CD4-positive, alpha-beta memory T cell (primary cell): ENCODE results near the gene KIAA1614. TPM values are rescaled to one million over a fixed set of nuclear protein-coding genes. Genes with fewer than 3 reads are reported as not detected.

Experiments
- CTCF ChIA-PET: fragments of 350-600 bp; sonication (Branson Sonifier 250); formaldehyde crosslinking; loops from one replicate; lab custom pipeline; 2021; ENCODE audit warnings: inconsistent platforms; ENCODE audit not compliant: partially characterized antibody; lab: Charles Lee
- POLR2A ChIA-PET: fragments of 350-600 bp; sonication (Branson Sonifier 250); formaldehyde crosslinking; loops from one replicate; lab custom pipeline; 2021; ENCODE audit not compliant: partially characterized antibody; lab: Charles Lee
- DNase-seq, 5 donors: peaks; one replicate each; pipeline versions ENCODE4 v3.0.0 to v3.0.0-alpha.2; 2020 to 2022; ENCODE audit warnings: mixed read lengths in 1 of 5
- H3K27ac ChIP-seq: one replicate; pipeline ENCODE4 v1.7.0; 2013; ENCODE audit warnings: low read depth, low read length
- H3K27me3 ChIP-seq: 2 replicates; pipeline ENCODE4 v1.7.0; 2013; ENCODE audit warnings: mild to moderate bottlenecking, low read length, moderate library complexity; ENCODE audit not compliant: insufficient read depth
- H3K36me3 ChIP-seq: 2 replicates; pipeline ENCODE4 v1.7.0; 2013; ENCODE audit warnings: mild to moderate bottlenecking, low read length, moderate library complexity; ENCODE audit not compliant: insufficient read depth
- H3K4me1 ChIP-seq: 2 replicates; pipeline ENCODE4 v1.7.0; 2013; ENCODE audit warnings: mild to moderate bottlenecking, low read length, moderate library complexity; ENCODE audit not compliant: insufficient read depth
- H3K4me3 ChIP-seq, 2 donors: one replicate each; pipeline ENCODE4 v1.7.0; 2013; ENCODE audit warnings: low read length in 2 of 2, mild to moderate bottlenecking in 1 of 2
- H3K9me3 ChIP-seq, 2 donors: one replicate each; pipeline ENCODE4 v1.7.0; 2013; ENCODE audit warnings: low read length in 2 of 2, control low read depth in 1 of 2; ENCODE audit not compliant: control insufficient read depth in 1 of 2
- H3K27ac Mint-ChIP-seq, 7 donors: one replicate each; pipeline ENCODE4 v1.8.0; 2020 to 2021; ENCODE audit warnings: mixed read lengths in 7 of 7, mild to moderate bottlenecking in 6 of 7, inconsistent platforms in 3 of 7, moderate library complexity in 3 of 7
- H3K27me3 Mint-ChIP-seq, 2 donors: one replicate each; pipeline ENCODE4 v1.8.0; 2020 to 2021; ENCODE audit warnings: mixed read lengths in 2 of 2
- H3K36me3 Mint-ChIP-seq, 2 donors: one replicate each; pipeline ENCODE4 v1.8.0; 2020 to 2021; ENCODE audit warnings: mixed read lengths in 2 of 2, inconsistent platforms in 1 of 2, mild to moderate bottlenecking in 1 of 2
- H3K4me1 Mint-ChIP-seq, 4 donors: one replicate each; pipeline ENCODE4 v1.8.0; 2020 to 2021; ENCODE audit warnings: mixed read lengths in 4 of 4, mild to moderate bottlenecking in 1 of 4
- H3K4me3 Mint-ChIP-seq, 8 donors: one replicate each; pipeline ENCODE4 v1.8.0; 2020 to 2021; ENCODE audit warnings: mixed read lengths in 8 of 8, mild to moderate bottlenecking in 7 of 8, moderate library complexity in 6 of 8, inconsistent platforms in 3 of 8
- H3K9me3 Mint-ChIP-seq, 8 donors: one replicate each; pipeline ENCODE4 v1.8.0; 2020 to 2021; ENCODE audit warnings: mixed read lengths in 8 of 8, mild to moderate bottlenecking in 5 of 8, inconsistent platforms in 3 of 8, moderate library complexity in 1 of 8
- intact Hi-C: fragments of 100-400 bp; cut with micrococcal nuclease; formaldehyde crosslinking; loops from one replicate; pipeline ENCODE4 v1.15.1; 2023
- polyA plus RNA-seq, 2 donors: library from polyadenylated mRNA; unstranded; fragments of 300-500 nt; fragmentation: Illumina TruSeq; gene quantifications; one replicate each; pipeline ENCODE4 v1.2.3, GENCODE V29; 2021
- total RNA-seq, 2 experiments: library from RNA; stranded (reverse); gene quantifications; one replicate each; pipeline ENCODE4 v1.2.3, GENCODE V29; 2021

KIAA1614 gene
- total and polyA plus RNA-seq, 4 experiments from 2014 or later: 0.12 to 0.61 TPM; not detected in 2

DNA sequence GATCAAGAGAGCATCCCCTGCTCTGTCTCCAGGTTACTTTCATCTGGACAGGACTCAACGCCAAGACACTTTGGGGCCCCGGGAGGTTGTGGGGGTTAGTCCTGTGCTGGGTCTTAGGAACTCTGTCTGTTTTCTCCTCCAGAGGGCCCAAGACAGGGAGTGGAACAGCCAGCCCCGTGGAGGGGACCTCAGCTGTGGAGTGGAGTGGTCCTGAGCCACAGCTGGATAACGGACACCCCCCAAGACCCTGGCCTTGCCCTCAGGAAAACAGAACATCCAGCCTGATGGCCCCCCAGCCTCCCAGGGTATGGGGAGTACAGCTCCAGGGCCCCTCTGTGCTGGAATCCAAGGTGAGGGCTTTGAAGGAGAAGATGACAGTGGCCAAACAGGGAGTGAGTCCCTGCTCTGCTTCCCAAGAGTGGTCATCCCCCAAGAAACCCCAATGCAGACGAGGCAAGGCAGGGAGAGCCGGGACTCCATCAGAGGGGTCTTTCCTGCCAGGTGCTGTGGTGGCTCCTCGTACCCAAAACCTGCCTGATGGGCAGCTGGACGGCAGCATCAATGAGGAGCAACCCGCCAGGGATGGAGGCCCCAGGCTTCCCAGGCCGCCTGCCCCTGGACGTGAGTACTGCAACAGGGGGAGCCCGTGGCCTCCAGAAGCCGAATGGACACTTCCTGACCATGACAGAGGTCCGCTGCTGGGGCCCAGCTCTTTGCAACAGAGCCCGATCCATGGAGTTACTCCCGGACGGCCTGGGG, 3.5 kb downstream of the KIAA1614 start:
- Mint-ChIP-seq H3K36me3 (no peaks in the 10 kb centered on the region), H3K27ac (no peak overlapping the region), H3K4me3 (no peak overlapping the region), H3K4me1 (peaks cover 0 to 16% (median 7%) of the 10 kb centered on the region in 4 donors), H3K9me3 (no peaks in the 10 kb centered on the region), H3K27me3 (peaks cover 18 to 19% of the 10 kb centered on the region in 2 donors)
- Histone ChIP-seq H3K9me3 (no peaks in the 10 kb centered on the region), H3K4me1 (no peaks in the 10 kb centered on the region), H3K4me3 (no peak overlapping the region), H3K27me3 (no peaks in the 10 kb centered on the region), H3K27ac (no peak overlapping the region), H3K36me3 (no peaks in the 10 kb centered on the region)
- CTCF ChIA-PET: no interaction called here
- intact Hi-C loops: no loop called here
- POLR2A ChIA-PET: no interaction called here
- no peak for DNase-seq

DNA sequence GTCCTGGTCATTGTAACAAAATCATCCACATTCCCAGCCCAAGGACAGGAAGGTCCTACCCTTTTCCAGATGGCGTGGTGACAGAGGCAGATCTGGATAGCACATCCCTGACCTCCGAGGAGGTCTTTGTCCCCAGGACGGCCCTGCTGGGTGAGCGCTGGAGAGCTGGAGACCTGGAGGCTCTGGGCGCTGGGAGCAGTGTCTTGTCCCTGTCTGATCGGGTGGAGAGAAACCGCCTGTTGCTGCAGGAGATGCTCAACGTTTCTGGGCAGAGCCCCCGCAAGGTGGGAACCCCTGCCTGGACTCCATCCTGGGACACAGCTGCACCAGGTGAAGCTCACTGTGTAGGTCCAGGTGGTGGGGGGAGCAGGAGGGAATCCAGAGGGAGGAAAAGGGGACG, 4.1 kb downstream of the KIAA1614 start:
- no peaks in the 10 kb centered on the region for H3K9me3 Mint-ChIP-seq
- Histone ChIP-seq H3K27ac (no peak overlapping the region), H3K36me3 (no peaks in the 10 kb centered on the region), H3K4me3 (no peak overlapping the region), H3K4me1 (no peaks in the 10 kb centered on the region), H3K27me3 (no peaks in the 10 kb centered on the region), H3K9me3 (no peaks in the 10 kb centered on the region)
- intact Hi-C loops: no loop called here
- no peak for DNase-seq
- H3K36me3 Mint-ChIP-seq: no peaks in the 10 kb centered on the region
- CTCF ChIA-PET: no interaction called here
- H3K4me1 Mint-ChIP-seq: peaks cover 0 to 12% (median 4%) of the 10 kb centered on the region in 4 donors
- H3K27ac Mint-ChIP-seq: no peak overlapping the region
- POLR2A ChIA-PET: no interaction called here
- peaks cover 12 to 16% of the 10 kb centered on the region in 2 donors for H3K27me3 Mint-ChIP-seq
- no peak overlapping the region for H3K4me3 Mint-ChIP-seq

DNA sequence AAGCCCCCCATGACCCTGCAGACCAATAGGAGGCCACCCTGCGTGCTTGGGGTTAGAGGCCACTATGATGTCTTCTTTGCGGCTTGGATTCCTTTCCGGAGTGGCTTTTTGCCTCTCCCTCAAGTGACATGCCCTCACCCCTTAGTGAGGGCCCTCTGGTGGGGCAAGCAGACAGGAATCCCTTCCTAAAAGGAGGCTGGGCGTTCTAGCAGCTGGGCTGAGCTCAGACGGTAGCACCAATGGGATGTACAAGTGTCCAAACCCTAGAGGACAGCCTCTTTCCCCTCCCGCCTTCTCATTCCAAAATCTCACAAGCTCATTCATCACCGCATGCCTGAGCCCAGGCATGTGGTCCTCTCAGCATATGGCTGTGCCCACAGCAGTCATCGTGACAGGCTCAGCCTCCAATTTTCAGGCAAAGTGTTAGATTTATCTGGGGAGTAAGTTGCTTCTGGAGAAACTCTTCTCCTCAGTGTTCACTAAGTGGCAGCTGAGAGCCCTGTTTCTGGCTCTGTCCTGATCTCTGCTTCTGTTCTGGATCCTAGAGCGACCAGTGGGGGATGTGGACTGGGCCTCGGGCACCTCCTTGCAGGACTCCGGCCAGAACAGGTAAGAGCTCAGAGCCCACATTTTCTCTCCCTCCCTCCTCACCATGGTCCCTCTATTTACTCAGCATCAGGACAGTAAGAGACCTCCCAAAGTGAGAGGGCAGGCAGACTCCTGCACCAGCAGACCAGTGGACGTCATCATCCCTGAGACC, 4.8 kb downstream of the KIAA1614 start:
- DNase-seq: no peak
- Histone ChIP-seq H3K27ac (no peak overlapping the region), H3K9me3 (no peaks in the 10 kb centered on the region), H3K36me3 (no peaks in the 10 kb centered on the region), H3K27me3 (no peaks in the 10 kb centered on the region), H3K4me3 (no peak overlapping the region), H3K4me1 (no peaks in the 10 kb centered on the region)
- H3K9me3 Mint-ChIP-seq: no peaks in the 10 kb centered on the region
- ChIA-PET POLR2A (no interaction called here), CTCF (no interaction called here)
- no peak overlapping the region for H3K27ac Mint-ChIP-seq
- peaks cover 11 to 13% of the 10 kb centered on the region in 2 donors for H3K27me3 Mint-ChIP-seq
- intact Hi-C loops: no loop called here
- H3K4me3 Mint-ChIP-seq: no peak overlapping the region
- no peaks in the 10 kb centered on the region for H3K36me3 Mint-ChIP-seq
- H3K4me1 Mint-ChIP-seq: peaks cover 0 to 9% (median 3%) of the 10 kb centered on the region in 4 donors

DNA sequence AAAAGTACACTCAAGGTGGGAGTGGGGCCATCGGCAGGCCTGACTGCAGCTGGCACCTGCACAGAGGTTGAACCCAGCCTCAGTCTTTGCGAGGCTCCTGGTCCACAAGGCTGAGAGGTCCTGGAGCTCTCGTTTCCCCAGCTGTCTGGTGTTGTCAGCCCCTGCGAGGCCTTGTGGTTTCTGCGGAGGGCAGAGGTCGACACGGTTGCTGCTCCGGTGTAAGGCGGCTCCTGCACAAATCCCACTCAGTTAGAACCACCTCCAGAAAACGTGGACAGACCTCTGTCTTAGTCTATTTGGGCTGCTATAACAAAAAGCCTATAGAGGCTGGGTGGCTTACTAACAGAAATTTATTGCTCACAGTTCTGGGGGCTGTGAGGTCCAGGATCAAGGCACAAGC, 5.8 kb downstream of the KIAA1614 start:
- POLR2A ChIA-PET: no interaction called here
- Histone ChIP-seq H3K27me3 (no peaks in the 10 kb centered on the region), H3K4me3 (no peak overlapping the region), H3K36me3 (no peaks in the 10 kb centered on the region), H3K9me3 (no peaks in the 10 kb centered on the region), H3K27ac (no peak overlapping the region), H3K4me1 (no peaks in the 10 kb centered on the region)
- peaks cover 0 to 6% (median 2%) of the 10 kb centered on the region in 4 donors for H3K4me1 Mint-ChIP-seq
- H3K9me3 Mint-ChIP-seq: no peaks in the 10 kb centered on the region
- H3K36me3 Mint-ChIP-seq: no peaks in the 10 kb centered on the region
- peaks cover 9 to 13% of the 10 kb centered on the region in 2 donors for H3K27me3 Mint-ChIP-seq
- no peak for DNase-seq
- H3K27ac Mint-ChIP-seq: no peak overlapping the region
- CTCF ChIA-PET: no interaction called here
- intact Hi-C loops: no loop called here
- H3K4me3 Mint-ChIP-seq: no peak overlapping the region

DNA sequence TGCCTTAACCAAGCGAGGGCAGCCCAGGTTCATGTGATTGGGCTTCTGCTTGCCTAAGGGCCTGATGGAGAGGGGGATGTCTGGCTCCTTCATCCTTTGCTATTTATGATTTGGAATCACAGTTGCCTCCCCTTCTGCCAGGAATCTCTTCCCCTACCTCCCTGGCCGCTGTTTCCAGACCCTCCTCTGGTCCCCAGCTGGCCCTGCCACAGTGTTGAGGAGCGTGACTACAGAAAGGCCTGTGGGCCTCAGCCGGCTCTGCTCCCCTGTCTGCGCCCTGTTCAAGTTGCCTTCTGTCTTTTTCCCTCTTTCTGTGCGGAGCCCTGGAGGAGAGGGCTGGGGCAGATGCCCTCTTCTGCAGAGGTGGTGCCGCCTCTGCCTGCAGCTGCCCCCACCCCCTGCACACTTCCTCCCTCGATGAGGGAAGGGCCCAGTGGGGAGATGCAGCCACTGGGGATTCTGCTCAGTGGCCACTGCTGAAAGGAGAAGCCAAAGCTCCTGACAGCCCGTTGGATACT, 6.5 kb downstream of the KIAA1614 start:
- no peaks in the 10 kb centered on the region for H3K9me3 ChIP-seq
- intact Hi-C loops: no loop called here
- H3K4me1 Mint-ChIP-seq: no peaks in the 10 kb centered on the region

DNA sequence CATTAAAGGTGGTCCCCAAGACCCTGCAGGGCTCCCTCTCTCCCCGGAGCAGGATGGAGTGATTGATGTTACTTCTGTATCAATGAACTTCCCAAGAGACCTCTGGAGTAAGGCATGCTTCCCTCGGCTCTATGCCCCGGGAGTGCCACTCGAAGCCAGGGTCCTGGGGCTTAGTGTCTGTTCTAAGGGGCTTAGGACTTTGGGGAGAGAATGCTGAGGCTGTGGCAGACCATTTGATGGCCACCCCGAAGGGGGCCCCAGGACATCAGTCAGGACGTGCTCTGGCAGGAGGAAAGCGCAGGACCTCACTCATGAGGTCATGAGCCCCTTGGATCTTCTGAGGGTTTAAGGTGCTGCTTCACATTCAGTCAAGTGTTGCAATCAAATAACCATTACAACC, 7.5 kb downstream of the KIAA1614 start:
- Mint-ChIP-seq H3K4me1 (no peaks in the 10 kb centered on the region), H3K4me3 (no peak overlapping the region), H3K27ac (no peak overlapping the region), H3K9me3 (no peaks in the 10 kb centered on the region), H3K36me3 (no peaks in the 10 kb centered on the region), H3K27me3 (peaks cover 4 to 12% of the 10 kb centered on the region in 2 donors)
- DNase-seq: no peak
- Histone ChIP-seq H3K4me1 (no peaks in the 10 kb centered on the region), H3K36me3 (no peaks in the 10 kb centered on the region), H3K4me3 (no peak overlapping the region), H3K27me3 (no peaks in the 10 kb centered on the region), H3K27ac (no peak overlapping the region), H3K9me3 (no peaks in the 10 kb centered on the region)
- POLR2A ChIA-PET: no interaction called here
- intact Hi-C loops: no loop called here
- CTCF ChIA-PET: no interaction called here

More for the DNA sequence above, 6.5 kb downstream of the KIAA1614 start:
- Mint-ChIP-seq H3K4me3 (peak overlapping the region in 1 of 8 donors; percentile 32), H3K36me3 (no peaks in the 10 kb centered on the region), H3K27ac (no peak overlapping the region), H3K27me3 (peaks cover 2 to 13% of the 10 kb centered on the region in 2 donors), H3K9me3 (no peaks in the 10 kb centered on the region)
- DNase-seq: no peak
- ChIA-PET POLR2A (no interaction called here), CTCF (no interaction called here)
- no peaks in the 10 kb centered on the region for H3K4me1 ChIP-seq
- H3K27ac ChIP-seq: no peak overlapping the region
- H3K4me3 ChIP-seq: no peak overlapping the region
- no peaks in the 10 kb centered on the region for H3K36me3 ChIP-seq
- H3K27me3 ChIP-seq: no peaks in the 10 kb centered on the region

DNA sequence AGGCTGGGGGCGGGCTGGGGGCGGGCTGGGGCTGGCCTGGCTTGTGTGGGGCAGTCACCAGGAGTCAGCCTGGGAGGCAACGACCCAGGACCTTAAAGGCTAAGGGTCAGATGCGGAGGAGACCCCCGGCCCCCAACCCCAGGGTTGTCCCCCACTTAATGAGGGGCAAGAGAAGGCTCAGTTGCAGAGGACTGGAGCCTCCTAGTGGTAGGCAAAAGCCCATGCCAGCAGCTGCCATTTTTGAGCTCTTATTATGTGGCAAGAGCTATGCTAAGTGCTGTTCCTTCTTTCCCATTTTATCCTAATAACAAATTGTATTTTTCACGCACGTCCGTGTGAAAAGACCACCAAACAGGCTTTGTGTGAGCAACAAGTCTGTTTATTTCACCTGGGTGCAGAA, 8.0 kb downstream of the KIAA1614 start:
- H3K9me3 Mint-ChIP-seq: no peaks in the 10 kb centered on the region
- Histone ChIP-seq H3K27ac (no peak overlapping the region), H3K27me3 (no peaks in the 10 kb centered on the region), H3K4me1 (no peaks in the 10 kb centered on the region), H3K36me3 (no peaks in the 10 kb centered on the region), H3K9me3 (no peaks in the 10 kb centered on the region), H3K4me3 (no peak overlapping the region)
- H3K36me3 Mint-ChIP-seq: no peaks in the 10 kb centered on the region
- ChIA-PET CTCF (no interaction called here), POLR2A (no interaction called here)
- no peaks in the 10 kb centered on the region for H3K4me1 Mint-ChIP-seq
- H3K4me3 Mint-ChIP-seq: no peak overlapping the region
- no peak for DNase-seq
- H3K27ac Mint-ChIP-seq: no peak overlapping the region
- intact Hi-C loops: no loop called here
- peaks cover 5 to 9% of the 10 kb centered on the region in 2 donors for H3K27me3 Mint-ChIP-seq
